ENCODE results near the gene GALNT10. TPM values are rescaled to one million over a fixed set of nuclear protein-coding genes. Genes with fewer than 3 reads are reported as not detected.

The GALNT10 gene
- total RNA-seq, 1 experiment from 2014 or later, result 27.8 TPM

DNA sequence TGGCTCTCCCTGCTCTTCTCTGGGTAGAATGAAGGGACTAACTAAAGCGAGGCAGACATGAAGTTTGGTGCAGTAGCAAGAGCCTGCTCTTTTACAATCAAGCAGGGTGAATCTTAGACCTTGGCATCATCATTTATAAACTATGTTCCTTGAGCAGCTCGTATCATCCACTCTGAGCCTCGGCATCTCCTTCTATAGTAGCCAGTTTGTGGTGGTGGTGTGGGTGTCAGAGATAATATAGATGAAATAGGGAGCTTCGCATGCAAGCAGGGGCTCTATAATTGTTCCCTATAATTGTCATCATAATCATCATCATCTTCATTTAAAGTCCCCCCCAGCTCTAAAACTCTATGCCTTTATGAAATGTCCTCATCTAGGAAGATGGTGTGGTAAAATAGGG is 182.8 kb downstream of the GALNT10 start:
- Histone ChIP-seq H3K36me3 (ENCODE audit: control insufficient read depth in 1 of 2, insufficient read depth in 2 of 2, low read length in 2 of 2) (no peaks in the 10 kb centered on the region), H3K27ac (ENCODE audit: low read depth, low read length) (no peak overlapping the region), H2AFZ (ENCODE audit: low read depth, low read length, poor library complexity, severe bottlenecking) (no peak overlapping the region), H3K4me1 (ENCODE audit: control insufficient read depth in 1 of 2, insufficient read depth in 2 of 2, low read length in 2 of 2) (peaks cover 27 to 34% of the 10 kb centered on the region in 2 experiments), H3K4me3 (replicated peaks in 1 of 2; ENCODE audit: low read depth in 1 of 2, low read length in 2 of 2) (no peak overlapping the region), H3K9me2 (ENCODE audit: insufficient read depth) (no peaks in the 10 kb centered on the region), H3K9ac (ENCODE audit: low read length) (no peak overlapping the region), H3K9me3 (ENCODE audit: control insufficient read depth in 1 of 2, insufficient read depth in 1 of 2, low read depth in 1 of 2, low read length in 2 of 2) (no peaks in the 10 kb centered on the region), H3K27me3 (ENCODE audit: insufficient read depth, low read length) (no peaks in the 10 kb centered on the region), H3K79me2 (ENCODE audit: insufficient read depth, low read length) (no peaks in the 10 kb centered on the region), H3K4me2 (ENCODE audit: low read length) (no peak overlapping the region), H4K20me1 (ENCODE audit: insufficient read depth) (no peaks in the 10 kb centered on the region)
- no peak for TF ChIP-seq RAD21 (IDR thresholded peaks at IDR 0.05; ENCODE audit: low read depth)
- TF ChIP-seq ZNF274 (IDR thresholded peaks at IDR 0.05; ENCODE audit: low read depth, low read length), result no peak
- TF ChIP-seq, protein P1, sequence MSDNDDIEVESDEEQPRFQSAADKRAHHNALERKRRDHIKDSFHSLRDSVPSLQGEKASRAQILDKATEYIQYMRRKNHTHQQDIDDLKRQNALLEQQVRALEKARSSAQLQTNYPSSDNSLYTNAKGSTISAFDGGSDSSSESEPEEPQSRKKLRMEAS (IDR thresholded peaks at IDR 0.05), result no peak
- TF ChIP-seq, protein P2, sequence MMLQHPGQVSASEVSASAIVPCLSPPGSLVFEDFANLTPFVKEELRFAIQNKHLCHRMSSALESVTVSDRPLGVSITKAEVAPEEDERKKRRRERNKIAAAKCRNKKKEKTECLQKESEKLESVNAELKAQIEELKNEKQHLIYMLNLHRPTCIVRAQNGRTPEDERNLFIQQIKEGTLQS (IDR thresholded peaks at IDR 0.05), result no peak
- no peak for TF ChIP-seq ELF1 (IDR thresholded peaks at IDR 0.05; ENCODE audit: borderline replicate concordance, low read depth)
- TF ChIP-seq JUND (IDR thresholded peaks at IDR 0.05), result no peak
- TF ChIP-seq CEBPB (IDR thresholded peaks at IDR 0.05; ENCODE audit: low read depth), result no peak
- no peak for TF ChIP-seq CBX3 (IDR thresholded peaks at IDR 0.05; ENCODE audit: low read depth)
- TF ChIP-seq, protein P3, sequence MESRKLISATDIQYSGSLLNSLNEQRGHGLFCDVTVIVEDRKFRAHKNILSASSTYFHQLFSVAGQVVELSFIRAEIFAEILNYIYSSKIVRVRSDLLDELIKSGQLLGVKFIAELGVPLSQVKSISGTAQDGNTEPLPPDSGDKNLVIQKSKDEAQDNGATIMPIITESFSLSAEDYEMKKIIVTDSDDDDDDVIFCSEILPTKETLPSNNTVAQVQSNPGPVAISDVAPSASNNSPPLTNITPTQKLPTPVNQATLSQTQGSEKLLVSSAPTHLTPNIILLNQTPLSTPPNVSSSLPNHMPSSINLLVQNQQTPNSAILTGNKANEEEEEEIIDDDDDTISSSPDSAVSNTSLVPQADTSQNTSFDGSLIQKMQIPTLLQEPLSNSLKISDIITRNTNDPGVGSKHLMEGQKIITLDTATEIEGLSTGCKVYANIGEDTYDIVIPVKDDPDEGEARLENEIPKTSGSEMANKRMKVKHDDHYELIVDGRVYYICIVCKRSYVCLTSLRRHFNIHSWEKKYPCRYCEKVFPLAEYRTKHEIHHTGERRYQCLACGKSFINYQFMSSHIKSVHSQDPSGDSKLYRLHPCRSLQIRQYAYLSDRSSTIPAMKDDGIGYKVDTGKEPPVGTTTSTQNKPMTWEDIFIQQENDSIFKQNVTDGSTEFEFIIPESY (IDR thresholded peaks at IDR 0.05; ENCODE audit: extremely low read depth, insufficient replicate concordance, low read length), result no peak
- DNase-seq (ENCODE audit: low read depth, low spot score) (no peak), ATAC-seq (no peak)
- POLR2A ChIA-PET, result no interaction called here
- no TSS peak for BruUV-seq (replicated peaks)
- RAD21 ChIA-PET (ENCODE audit: low non-redundant PET in 1 of 2, low total read pairs in 2 of 2, uncharacterized antibody in 2 of 2, unreplicated experiment in 2 of 2), result no interaction called here
- intact Hi-C loops (cut with micrococcal nuclease), result no loop called here
- CTCF ChIA-PET, result no interaction called here

Measured in HCT116 (cell line).